Hepatocyte (in vitro differentiated cells): ENCODE data around the gene POU2F1. TPM values are rescaled to one million over a fixed set of nuclear protein-coding genes. Genes with fewer than 3 reads are reported as not detected.

Experiments used
- DNase-seq: peaks from one replicate; pipeline ENCODE4 v3.0.0-alpha.2; 2016; ENCODE audit warnings: low spot score
- H2AFZ ChIP-seq: fragments of 200-600 bp; sonication (generic); 2 replicates; pipeline ENCODE4 v1.6.0; 2016; ENCODE audit warnings: antibody characterized with exemption, mild to moderate bottlenecking
- H3K27ac ChIP-seq: fragments of 200-600 bp; sonication (generic); 2 replicates; pipeline ENCODE4 v1.5.1; 2016; ENCODE audit warnings: mild to moderate bottlenecking
- H3K27me3 ChIP-seq: fragments of 200-600 bp; sonication (generic); 2 replicates; pipeline ENCODE4 v1.6.1; 2016
- H3K36me3 ChIP-seq: fragments of 200-600 bp; sonication (generic); replicated peaks from 2 replicates; pipeline ENCODE4 v1.5.1; 2016; ENCODE audit warnings: low read depth; ENCODE audit not compliant: insufficient read depth
- H3K4me1 ChIP-seq: fragments of 200-600 bp; sonication (generic); 2 replicates; pipeline ENCODE4 v1.5.1; 2016; ENCODE audit warnings: mild to moderate bottlenecking, moderate library complexity; ENCODE audit not compliant: insufficient read depth
- H3K4me2 ChIP-seq: fragments of 200-600 bp; sonication (generic); 2 replicates; pipeline ENCODE4 v1.6.0; 2016
- H3K4me3 ChIP-seq: fragments of 200-600 bp; sonication (generic); 2 replicates; pipeline ENCODE4 v1.5.1; 2016; ENCODE audit warnings: mild to moderate bottlenecking
- H3K79me2 ChIP-seq: fragments of 200-600 bp; sonication (generic); 2 replicates; pipeline ENCODE4 v1.6.0; 2017; ENCODE audit warnings: mild to moderate bottlenecking
- H3K9me2 ChIP-seq: fragments of 200-600 bp; sonication (generic); replicated peaks from 2 replicates; pipeline ENCODE4 v1.6.0; 2017; ENCODE audit warnings: mild to moderate bottlenecking; ENCODE audit not compliant: insufficient read depth
- H3K9me3 ChIP-seq: fragments of 200-600 bp; sonication (generic); 2 replicates; pipeline ENCODE4 v1.5.1; 2016; ENCODE audit warnings: low read depth, mild to moderate bottlenecking
- H4K20me1 ChIP-seq: fragments of 200-600 bp; sonication (generic); 2 replicates; pipeline ENCODE4 v1.6.0; 2016; ENCODE audit warnings: mild to moderate bottlenecking; ENCODE audit not compliant: insufficient read depth, poor library complexity, severe bottlenecking
- CTCF ChIP-seq: fragments of 200-600 bp; sonication (generic); IDR thresholded peaks from 2 replicates; pipeline ENCODE4 v1.5.1; 2016; ENCODE audit warnings: antibody characterized with exemption, mild to moderate bottlenecking; ENCODE audit not compliant: poor library complexity
- EZH2 ChIP-seq: fragments of 200-600 bp; sonication (generic); IDR thresholded peaks from 2 replicates; pipeline ENCODE4 v1.6.1; 2016; ENCODE audit warnings: antibody characterized with exemption, mild to moderate bottlenecking, borderline replicate concordance
- EZH2phosphoT487 ChIP-seq: fragments of 200-600 bp; sonication (generic); IDR thresholded peaks from one replicate; pipeline ENCODE4 v1.6.1; 2018; ENCODE audit warnings: antibody characterized with exemption, mild to moderate bottlenecking, low read depth, moderate library complexity; ENCODE audit not compliant: unreplicated experiment, severe bottlenecking
- WGBS: methylation state at CpG from one replicate; pipeline ENCODE4 v1.1.6; 2016; ENCODE audit warnings: low lambda C conversion rate; ENCODE audit errors: missing lambda C conversion rate; 5-methylcytosine and 5-hydroxymethylcytosine counted together
- polyA plus RNA-seq: library from polyadenylated mRNA; unstranded; fragments of >200 nt; fragmentation: Nextera tagmentation; extraction: Ambion mirVana; gene quantifications from 2 replicates; pipeline ENCODE4 v1.2.1, GENCODE V29; 2016
- total RNA-seq: library from RNA; depleted of rRNA; stranded (reverse); fragments of >200 nt; gene quantifications from 2 replicates; pipeline ENCODE4 v1.2.3, GENCODE V29; 2014

POU2F1 gene
- total and polyA plus RNA-seq, 2 experiments from 2014 or later = 11.9 to 14.5 TPM

GRCh38 chr1:167229719-167230385 is 9.2 kb downstream of the POU2F1 start:
- H2AFZ ChIP-seq = no peak overlapping the region
- no peaks in the 10 kb centered on the region for H3K9me2 ChIP-seq
- H3K27me3 ChIP-seq = no peaks in the 10 kb centered on the region
- H3K36me3 ChIP-seq = no peaks in the 10 kb centered on the region
- peaks cover 24% of the 10 kb centered on the region for H4K20me1 ChIP-seq
- H3K9me3 ChIP-seq = no peaks in the 10 kb centered on the region
- H3K4me2 ChIP-seq = no peak overlapping the region
- H3K4me3 ChIP-seq = no peak overlapping the region
- TF ChIP-seq EZH2 (no peak), CTCF (no peak), EZH2phosphoT487 (no peak)
- WGBS = 84% methylated on average over 2 of the region's 2 CpGs
- peaks cover 99% of the 10 kb centered on the region for H3K79me2 ChIP-seq
- DNase-seq = no peak
- no peaks in the 10 kb centered on the region for H3K4me1 ChIP-seq
- H3K27ac ChIP-seq = no peak overlapping the region

- Histone ChIP-seq H3K36me3 (no peaks in the 10 kb centered on the region), H3K4me3 (no peak overlapping the region), H3K79me2 (peaks cover 99% of the 10 kb centered on the region), H3K27me3 (no peaks in the 10 kb centered on the region), H3K9me2 (no peaks in the 10 kb centered on the region), H3K4me1 (no peaks in the 10 kb centered on the region), H3K9me3 (no peaks in the 10 kb centered on the region), H3K4me2 (no peak overlapping the region), H4K20me1 (peaks cover 24% of the 10 kb centered on the region), H3K27ac (no peak overlapping the region), H2AFZ (no peak overlapping the region)
- no peak for DNase-seq
- TF ChIP-seq EZH2 = no peak
- TF ChIP-seq EZH2phosphoT487 = no peak
- TF ChIP-seq CTCF = no peak
These were observed 9.8 kb downstream of the POU2F1 start for GRCh38 chr1:167230437-167230836.

GRCh38 chr1:167231873-167232450 is 11.3 kb downstream of the POU2F1 start:
- DNase-seq = no peak
- TF ChIP-seq CTCF = no peak
- TF ChIP-seq EZH2phosphoT487 = no peak
- no peak for TF ChIP-seq EZH2
- H3K4me3 ChIP-seq = no peak overlapping the region
- no peaks in the 10 kb centered on the region for H3K9me3 ChIP-seq
- no peak overlapping the region for H2AFZ ChIP-seq
- no peaks in the 10 kb centered on the region for H3K36me3 ChIP-seq
- no peaks in the 10 kb centered on the region for H3K27me3 ChIP-seq
- H4K20me1 ChIP-seq = peaks cover 18% of the 10 kb centered on the region
- H3K4me1 ChIP-seq = no peaks in the 10 kb centered on the region
- WGBS = 90% methylated on average over 6 of the region's 6 CpGs
- H3K79me2 ChIP-seq = peaks cover 97% of the 10 kb centered on the region
- no peak overlapping the region for H3K27ac ChIP-seq
- no peaks in the 10 kb centered on the region for H3K9me2 ChIP-seq
- H3K4me2 ChIP-seq = no peak overlapping the region
